Measurements from ENCODE around the gene LUZP2.

LUZP2 gene

DNA sequence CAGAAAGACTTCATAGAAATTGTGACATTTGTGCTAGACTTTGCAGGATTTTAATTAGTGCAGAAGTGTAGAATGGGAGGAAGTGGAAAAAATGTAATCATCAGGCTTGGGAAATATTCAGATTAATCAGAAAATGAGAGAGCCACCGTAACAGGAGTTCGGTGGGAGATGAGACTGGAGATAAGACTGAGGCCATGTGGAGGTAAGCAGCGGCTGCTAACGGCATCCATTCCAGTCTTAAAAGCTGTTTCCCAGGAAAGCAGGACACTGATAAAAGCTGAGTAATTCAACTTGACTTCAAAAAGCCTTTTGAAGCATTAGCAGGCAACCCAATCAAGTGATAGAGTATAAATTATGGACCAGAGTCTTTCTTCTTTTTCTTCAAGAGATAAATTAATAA is 369.9 kb downstream of the LUZP2 start:
- H3K36me3 ChIP-seq (ENCODE audit: control insufficient read depth, insufficient read depth, low read length), result no peaks in the 10 kb centered on the region
- no peak overlapping the region for H3K4me3 ChIP-seq (replicated peaks; ENCODE audit: low read depth, low read length)
- DNase-seq (ENCODE audit: extremely low read depth, insufficient read length), result no peak
- TF ChIP-seq CTCF (IDR thresholded peaks at IDR 0.05; ENCODE audit: insufficient read depth, low read length, poor library complexity, severe bottlenecking), result no peak
- no peaks in the 10 kb centered on the region for H3K27me3 ChIP-seq (replicated peaks; ENCODE audit: control insufficient read depth, insufficient read depth, low read length)

DNA sequence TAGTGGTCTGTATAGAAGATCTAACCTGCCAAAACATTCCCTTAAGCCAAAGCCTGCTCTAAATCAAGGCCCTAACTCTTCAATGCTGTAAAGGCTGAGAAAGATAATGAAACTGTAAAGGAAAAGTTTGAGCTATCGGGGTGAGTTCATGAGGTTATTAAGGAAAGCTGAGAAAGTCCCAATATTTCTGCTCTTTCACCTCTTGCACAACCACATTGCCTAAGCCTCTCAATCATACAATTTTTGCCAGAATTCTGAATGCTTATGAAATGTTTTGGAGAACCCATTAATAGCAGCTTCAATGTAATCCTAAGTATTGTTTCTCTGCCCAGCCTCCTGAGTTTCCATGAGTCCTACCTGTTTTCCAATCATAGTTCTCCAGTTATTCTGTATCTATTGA is 373.2 kb downstream of the LUZP2 start:
- no peaks in the 10 kb centered on the region for H3K36me3 ChIP-seq (ENCODE audit: control insufficient read depth, insufficient read depth, low read length)

DNA sequence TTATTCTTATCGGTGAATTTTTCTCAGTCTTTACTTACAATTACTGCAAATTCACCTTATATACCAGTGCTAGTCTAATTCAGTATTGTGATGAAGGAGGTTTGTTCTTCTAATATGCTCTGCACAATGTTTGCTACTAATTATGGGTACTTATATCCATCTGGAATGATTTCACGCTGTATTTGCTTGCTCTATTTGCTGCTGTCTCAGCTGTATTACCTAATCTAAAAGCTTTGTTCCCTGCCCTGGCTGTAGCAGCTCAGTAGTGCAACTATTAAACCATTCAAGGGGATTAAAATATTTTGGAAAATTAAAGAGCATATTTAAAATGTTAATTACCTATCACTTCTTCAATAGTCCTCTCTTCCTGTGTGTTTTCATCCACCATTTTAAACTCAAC is 375.3 kb downstream of the LUZP2 start:
- DNase-seq (ENCODE audit: extremely low read depth, insufficient read length), result no peak
- Histone ChIP-seq H3K27me3 (replicated peaks; ENCODE audit: control insufficient read depth, insufficient read depth, low read length) (no peaks in the 10 kb centered on the region), H3K4me3 (replicated peaks; ENCODE audit: low read depth, low read length) (no peak overlapping the region), H3K36me3 (ENCODE audit: control insufficient read depth, insufficient read depth, low read length) (no peaks in the 10 kb centered on the region)
- TF ChIP-seq CTCF (IDR thresholded peaks at IDR 0.05; ENCODE audit: insufficient read depth, low read length, poor library complexity, severe bottlenecking), result no peak

More for the DNA sequence above, 373.2 kb downstream of the LUZP2 start:
- no peak for TF ChIP-seq CTCF (IDR thresholded peaks at IDR 0.05; ENCODE audit: insufficient read depth, low read length, poor library complexity, severe bottlenecking)
- DNase-seq (ENCODE audit: extremely low read depth, insufficient read length), result no peak
- H3K4me3 ChIP-seq (replicated peaks; ENCODE audit: low read depth, low read length), result no peak overlapping the region
- H3K27me3 ChIP-seq (replicated peaks; ENCODE audit: control insufficient read depth, insufficient read depth, low read length), result no peaks in the 10 kb centered on the region

GRCh38 chr11:24872651-24873311 is 375.9 kb downstream of the LUZP2 start:
- Histone ChIP-seq H3K4me3 (replicated peaks; ENCODE audit: low read depth, low read length) (no peak overlapping the region), H3K27me3 (replicated peaks; ENCODE audit: control insufficient read depth, insufficient read depth, low read length) (no peaks in the 10 kb centered on the region), H3K36me3 (ENCODE audit: control insufficient read depth, insufficient read depth, low read length) (no peaks in the 10 kb centered on the region)
- no peak for TF ChIP-seq CTCF (IDR thresholded peaks at IDR 0.05; ENCODE audit: insufficient read depth, low read length, poor library complexity, severe bottlenecking)
- no peak for DNase-seq (ENCODE audit: extremely low read depth, insufficient read length)

DNA sequence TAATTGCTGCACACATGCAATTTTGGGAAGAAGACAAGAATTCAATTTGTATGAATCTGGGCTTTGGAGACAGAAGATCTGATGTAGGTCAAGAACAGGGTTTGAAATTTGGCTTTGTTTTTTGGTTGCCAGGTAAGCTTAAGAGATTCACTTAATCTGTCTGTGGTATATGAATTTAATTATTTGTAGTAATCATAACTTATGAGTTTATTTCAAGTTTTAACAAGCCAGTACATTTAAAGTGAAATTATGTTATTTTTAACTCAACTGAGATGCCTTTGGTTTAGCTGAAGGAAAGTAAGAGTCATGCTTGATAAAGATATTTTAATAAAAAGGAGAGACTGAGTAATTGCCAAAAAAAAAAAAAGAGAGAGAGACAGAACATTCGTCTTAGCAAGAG is 384.1 kb downstream of the LUZP2 start:
- Histone ChIP-seq H3K36me3 (ENCODE audit: control insufficient read depth, insufficient read depth, low read length) (no peaks in the 10 kb centered on the region), H3K27me3 (replicated peaks; ENCODE audit: control insufficient read depth, insufficient read depth, low read length) (no peaks in the 10 kb centered on the region), H3K4me3 (replicated peaks; ENCODE audit: low read depth, low read length) (no peak overlapping the region)
- DNase-seq (ENCODE audit: extremely low read depth, insufficient read length), result no peak
- no peak for TF ChIP-seq CTCF (IDR thresholded peaks at IDR 0.05; ENCODE audit: insufficient read depth, low read length, poor library complexity, severe bottlenecking)
